ENCODE results near the gene MGAT4A. TPM values are rescaled to one million over a fixed set of nuclear protein-coding genes. Genes with fewer than 3 reads are reported as not detected.

Gene MGAT4A
- total RNA-seq, 1 donor from 2014 or later, result 3.2 TPM

DNA sequence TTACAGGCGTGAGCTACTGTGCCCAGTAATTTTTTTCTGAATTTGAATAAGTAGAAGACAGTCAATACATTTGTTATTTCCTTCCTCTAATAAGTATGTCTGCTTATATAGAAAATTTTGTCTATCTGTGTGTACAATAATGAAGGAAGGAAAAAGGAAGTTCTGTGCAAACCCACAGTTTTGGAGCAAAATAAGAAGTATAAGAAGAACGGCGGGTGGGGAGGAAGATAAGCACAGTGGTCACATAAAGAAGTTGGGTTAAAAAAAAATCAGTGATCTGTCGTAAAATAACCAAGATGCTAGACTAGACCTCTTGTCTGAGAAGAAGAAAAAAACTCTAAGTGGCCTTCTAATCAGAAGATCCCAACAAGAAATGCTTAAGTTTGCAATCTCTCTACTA is 20.2 kb downstream of the MGAT4A start:
- DNase-seq (ENCODE audit: low read depth), result no peak

DNA sequence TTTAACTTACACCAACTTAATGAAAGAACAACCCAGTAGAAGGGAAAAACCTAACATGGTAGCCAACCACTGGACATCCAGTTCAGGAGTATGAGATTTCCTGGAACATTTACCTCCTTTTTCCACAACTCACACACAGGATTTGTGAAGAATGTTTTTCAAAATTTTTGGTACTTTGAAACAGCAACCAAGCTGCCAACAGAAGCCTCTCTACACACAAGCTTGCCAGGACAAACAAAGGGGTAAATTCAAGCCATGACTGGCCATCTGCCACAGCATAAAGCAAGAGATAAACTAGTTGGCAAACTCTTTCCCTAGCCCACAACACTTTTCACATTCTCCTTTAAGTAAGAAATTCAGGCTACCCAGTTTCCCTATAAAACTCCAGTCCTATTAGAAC is 21.4 kb downstream of the MGAT4A start:
- no peak for DNase-seq (ENCODE audit: low read depth)
- TF ChIP-seq, protein P1, sequence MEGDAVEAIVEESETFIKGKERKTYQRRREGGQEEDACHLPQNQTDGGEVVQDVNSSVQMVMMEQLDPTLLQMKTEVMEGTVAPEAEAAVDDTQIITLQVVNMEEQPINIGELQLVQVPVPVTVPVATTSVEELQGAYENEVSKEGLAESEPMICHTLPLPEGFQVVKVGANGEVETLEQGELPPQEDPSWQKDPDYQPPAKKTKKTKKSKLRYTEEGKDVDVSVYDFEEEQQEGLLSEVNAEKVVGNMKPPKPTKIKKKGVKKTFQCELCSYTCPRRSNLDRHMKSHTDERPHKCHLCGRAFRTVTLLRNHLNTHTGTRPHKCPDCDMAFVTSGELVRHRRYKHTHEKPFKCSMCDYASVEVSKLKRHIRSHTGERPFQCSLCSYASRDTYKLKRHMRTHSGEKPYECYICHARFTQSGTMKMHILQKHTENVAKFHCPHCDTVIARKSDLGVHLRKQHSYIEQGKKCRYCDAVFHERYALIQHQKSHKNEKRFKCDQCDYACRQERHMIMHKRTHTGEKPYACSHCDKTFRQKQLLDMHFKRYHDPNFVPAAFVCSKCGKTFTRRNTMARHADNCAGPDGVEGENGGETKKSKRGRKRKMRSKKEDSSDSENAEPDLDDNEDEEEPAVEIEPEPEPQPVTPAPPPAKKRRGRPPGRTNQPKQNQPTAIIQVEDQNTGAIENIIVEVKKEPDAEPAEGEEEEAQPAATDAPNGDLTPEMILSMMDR (IDR thresholded peaks at IDR 0.05; ENCODE audit: insufficient read depth, low read length, poor library complexity, severe bottlenecking), result no peak
- Histone ChIP-seq H3K27me3 (ENCODE audit: control insufficient read depth, insufficient read depth, low read length) (no peaks in the 10 kb centered on the region), H3K36me3 (ENCODE audit: control insufficient read depth, insufficient read depth, low read length) (no peaks in the 10 kb centered on the region), H3K4me3 (ENCODE audit: low read depth, low read length) (no peak overlapping the region)

More for the DNA sequence above, 20.2 kb downstream of the MGAT4A start:
- TF ChIP-seq, protein P1 (IDR thresholded peaks at IDR 0.05; ENCODE audit: insufficient read depth, low read length, poor library complexity, severe bottlenecking), result no peak
- H3K4me3 ChIP-seq (ENCODE audit: low read depth, low read length), result no peak overlapping the region
- H3K27me3 ChIP-seq (ENCODE audit: control insufficient read depth, insufficient read depth, low read length), result no peaks in the 10 kb centered on the region
- no peaks in the 10 kb centered on the region for H3K36me3 ChIP-seq (ENCODE audit: control insufficient read depth, insufficient read depth, low read length)

DNA sequence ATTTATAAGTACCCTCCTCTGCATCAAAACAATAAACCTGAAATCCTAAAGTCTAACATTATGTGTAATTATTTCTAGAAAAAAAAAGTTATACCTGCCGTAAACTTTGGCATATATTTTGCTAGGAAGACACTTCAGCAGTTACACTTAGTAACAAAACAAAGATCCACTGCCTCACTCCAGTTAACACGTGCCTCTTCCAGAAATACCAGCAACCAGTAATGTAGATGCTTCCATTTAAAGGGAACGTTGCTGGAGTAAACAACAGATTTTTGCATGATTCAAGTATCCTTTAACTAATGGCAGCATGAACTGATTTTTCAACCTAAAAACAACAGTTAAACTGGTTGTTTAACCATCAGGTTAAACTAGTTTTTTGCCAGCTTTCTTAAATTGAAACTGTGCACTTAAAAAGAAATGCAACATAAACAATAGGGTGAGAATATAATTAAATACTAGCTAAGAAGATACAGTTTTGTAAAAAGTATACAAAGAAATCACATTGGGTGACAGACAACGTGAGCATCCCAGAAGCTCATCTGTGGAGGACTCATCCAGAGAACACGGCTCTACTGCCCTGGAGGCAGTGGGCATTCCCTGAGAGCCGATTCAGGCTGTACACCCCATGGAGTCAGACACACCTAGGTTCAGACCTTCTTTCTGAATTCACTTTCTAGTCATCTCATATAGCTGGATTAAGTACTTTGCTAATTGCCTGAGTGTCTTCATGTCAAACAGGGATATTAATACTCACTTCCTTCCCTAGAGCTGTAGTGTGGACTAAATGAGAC is 22.3 kb downstream of the MGAT4A start:
- no peak for DNase-seq (ENCODE audit: low read depth)
- TF ChIP-seq, protein P1 (IDR thresholded peaks at IDR 0.05; ENCODE audit: insufficient read depth, low read length, poor library complexity, severe bottlenecking), result no peak
- no peak overlapping the region for H3K4me3 ChIP-seq (ENCODE audit: low read depth, low read length)
- H3K36me3 ChIP-seq (ENCODE audit: control insufficient read depth, insufficient read depth, low read length), result no peaks in the 10 kb centered on the region
- H3K27me3 ChIP-seq (ENCODE audit: control insufficient read depth, insufficient read depth, low read length), result no peaks in the 10 kb centered on the region

DNA sequence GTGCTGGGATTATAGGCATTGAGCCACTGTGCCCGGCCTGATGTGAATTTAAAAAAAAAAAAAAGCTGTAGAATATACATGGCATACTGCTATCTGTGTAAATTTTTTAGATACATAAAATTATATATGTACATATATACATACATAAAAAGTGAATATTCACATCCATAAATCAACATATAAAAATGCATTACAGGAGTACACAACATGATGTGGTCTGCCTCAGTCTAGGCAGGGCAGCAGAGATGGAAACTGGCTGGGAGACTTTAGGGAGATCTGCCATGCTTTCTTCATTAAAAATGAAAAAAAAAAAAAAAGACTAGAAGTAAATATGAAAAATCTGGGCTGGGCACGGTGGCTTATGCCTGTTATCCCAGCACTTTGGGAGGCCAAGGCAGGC is 24.3 kb downstream of the MGAT4A start:
- Histone ChIP-seq H3K27me3 (ENCODE audit: control insufficient read depth, insufficient read depth, low read length) (no peaks in the 10 kb centered on the region), H3K4me3 (ENCODE audit: low read depth, low read length) (no peak overlapping the region), H3K36me3 (ENCODE audit: control insufficient read depth, insufficient read depth, low read length) (no peaks in the 10 kb centered on the region)
- TF ChIP-seq, protein P1 (IDR thresholded peaks at IDR 0.05; ENCODE audit: insufficient read depth, low read length, poor library complexity, severe bottlenecking), result no peak
- DNase-seq (ENCODE audit: low read depth), result no peak

DNA sequence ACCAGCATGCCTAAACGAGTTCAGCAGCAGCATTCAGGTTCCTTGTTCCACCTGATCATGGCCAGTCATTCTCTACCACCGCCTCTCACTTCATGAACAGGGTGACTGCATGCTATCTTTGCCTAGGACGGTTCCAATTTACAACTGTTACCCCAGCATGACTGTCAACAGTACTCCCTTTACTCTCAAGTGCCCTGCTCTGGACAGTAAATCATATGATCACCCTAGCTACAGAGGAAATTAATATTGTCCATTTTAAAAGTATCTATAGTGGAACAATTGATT is 25.7 kb downstream of the MGAT4A start:
- TF ChIP-seq, protein P1 (IDR thresholded peaks at IDR 0.05; ENCODE audit: insufficient read depth, low read length, poor library complexity, severe bottlenecking), result no peak
- H3K4me3 ChIP-seq (ENCODE audit: low read depth, low read length), result no peak overlapping the region
- H3K36me3 ChIP-seq (ENCODE audit: control insufficient read depth, insufficient read depth, low read length), result no peaks in the 10 kb centered on the region
- DNase-seq (ENCODE audit: low read depth), result no peak
- no peaks in the 10 kb centered on the region for H3K27me3 ChIP-seq (ENCODE audit: control insufficient read depth, insufficient read depth, low read length)
